GM18502 (cell line): Measurements from ENCODE around the gene TKFC.
"Not testable (repeated sequence)": the region's sequence is repeated elsewhere in the genome, so short reads cannot be mapped to it uniquely, and the experiment has no call there.

ENCODE experiments used
- ATAC-seq: cut with Tn5 transposase; IDR thresholded peaks from one replicate; pipeline ENCODE4 v1.9.1; 2021; ENCODE audit warnings: mild to moderate bottlenecking; ENCODE audit not compliant: unreplicated experiment, poor library complexity

Gene TKFC

DNA sequence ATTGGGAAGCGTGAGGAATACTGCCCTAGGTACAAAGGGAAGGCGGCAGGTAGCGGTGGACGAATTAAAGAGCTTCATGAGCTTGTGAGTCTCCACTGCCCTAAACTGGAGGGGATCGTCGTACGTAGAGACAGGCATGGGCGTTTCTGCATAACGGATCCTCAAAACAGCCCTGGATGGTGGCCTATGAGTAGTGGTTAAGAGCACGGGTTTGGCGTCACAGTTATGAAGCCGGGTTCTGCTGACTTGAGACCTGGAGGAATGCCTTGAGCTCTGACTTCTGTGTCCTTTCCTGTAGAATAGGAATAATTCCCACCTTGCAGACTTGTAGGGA, 29.5 kb downstream of the TKFC start:
- ATAC-seq = no peak

GRCh38 chr11:61364012-61364675, 31.1 kb downstream of the TKFC start:
- no peak for ATAC-seq

- ATAC-seq = no peak
These were observed 34.4 kb downstream of the TKFC start for GRCh38 chr11:61367406-61367805.

DNA sequence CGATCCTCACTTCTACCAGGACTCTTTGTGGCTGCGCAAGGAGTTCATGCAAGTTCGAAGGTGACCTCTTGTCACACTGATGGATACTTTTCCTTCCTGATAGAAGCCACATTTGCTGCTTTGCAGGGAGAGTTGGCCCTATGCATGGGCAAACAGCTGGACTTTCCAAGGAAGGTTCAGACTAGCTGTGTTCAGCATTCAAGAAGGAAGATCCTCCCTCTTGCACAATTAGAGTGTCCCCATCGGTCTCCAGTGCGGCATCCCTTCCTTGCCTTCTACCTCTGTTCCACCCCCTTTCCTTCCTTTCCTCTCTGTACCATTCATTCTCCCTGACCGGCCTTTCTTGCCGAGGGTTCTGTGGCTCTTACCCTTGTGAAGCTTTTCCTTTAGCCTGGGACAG, 35.6 kb downstream of the TKFC start:
- no peak for ATAC-seq

GRCh38 chr11:61369372-61370348, 36.6 kb downstream of the TKFC start:
- no peak for ATAC-seq

GRCh38 chr11:61370349-61371005, 37.4 kb downstream of the TKFC start:
- ATAC-seq = no peak

- no peak for ATAC-seq
These were observed 39.8 kb downstream of the TKFC start for GRCh38 chr11:61372659-61373420.

DNA sequence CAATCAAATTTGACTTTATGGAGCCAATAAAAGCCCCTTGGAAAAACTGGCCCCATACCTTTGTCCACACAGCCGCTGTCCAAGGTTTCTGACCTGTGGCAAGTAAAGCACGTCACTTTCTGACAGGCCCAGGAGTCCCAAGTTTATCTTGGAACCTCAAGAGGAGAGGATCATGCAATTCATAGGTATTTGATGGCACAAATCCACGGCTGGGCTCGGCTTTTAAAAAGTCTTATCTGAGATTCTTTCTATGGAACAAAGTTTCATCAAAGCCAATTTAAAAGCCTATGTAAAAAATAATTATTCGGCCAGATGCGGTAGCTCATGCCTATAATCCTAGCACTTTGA, 42.7 kb downstream of the TKFC start:
- no peak for ATAC-seq

DNA sequence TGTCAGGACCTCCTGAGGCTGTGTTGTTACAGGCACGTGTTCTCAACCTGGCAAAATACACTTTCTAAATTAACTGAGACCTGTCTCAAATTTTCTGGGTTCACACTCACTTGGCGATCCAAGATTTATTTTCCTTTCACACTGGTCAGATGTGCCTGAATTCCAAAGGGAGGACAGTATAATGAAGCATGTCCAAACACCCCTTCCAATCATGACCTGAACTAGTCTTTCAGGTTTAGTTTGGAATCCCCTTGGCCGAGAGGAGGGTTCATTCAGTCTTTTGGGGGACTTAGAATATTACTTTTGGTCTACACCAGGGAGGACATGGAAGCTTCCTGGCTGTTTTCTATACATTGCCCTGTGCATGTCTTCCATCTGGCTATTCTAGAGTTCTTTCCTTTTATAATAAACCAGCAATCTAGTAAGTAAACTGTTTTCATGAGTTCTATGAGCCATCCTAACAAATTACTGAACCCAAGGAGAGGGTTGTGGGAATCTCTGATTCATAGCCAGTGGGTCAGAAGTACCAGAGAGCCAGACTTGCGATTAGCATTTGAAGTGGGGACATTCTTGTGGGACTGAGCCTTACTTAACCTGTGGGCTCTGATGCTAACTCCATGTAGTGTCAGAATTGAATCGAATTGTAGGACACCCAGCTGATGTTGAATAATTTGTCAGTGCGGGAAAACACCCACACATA, 44.6 kb downstream of the TKFC start:
- ATAC-seq = no peak

- ATAC-seq = no peak
These were observed 45.8 kb downstream of the TKFC start for GRCh38 chr11:61378713-61379313.

DNA sequence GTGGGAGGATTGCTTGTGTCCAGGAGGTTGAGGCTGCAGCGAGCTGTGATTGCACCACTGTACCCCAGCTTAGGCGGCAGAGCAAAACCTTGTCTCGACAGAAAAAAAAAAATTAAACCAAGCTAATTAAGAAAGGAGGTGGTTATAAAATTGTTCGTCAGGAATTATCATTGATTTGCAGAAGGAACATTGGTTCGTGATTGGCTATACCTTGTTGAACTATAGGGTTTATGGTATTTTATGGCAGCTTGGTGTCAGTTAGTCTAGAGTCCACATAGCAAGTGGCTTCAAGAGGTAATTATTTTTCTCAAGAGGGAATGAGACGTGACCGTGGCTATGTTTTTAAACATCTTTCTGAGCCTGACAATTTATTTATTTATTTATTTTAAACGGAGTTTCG, 47.9 kb downstream of the TKFC start:
- ATAC-seq = no peak

- not testable (repeated sequence) for ATAC-seq
These were observed 50.8 kb downstream of the TKFC start for GRCh38 chr11:61383859-61384258.

DNA sequence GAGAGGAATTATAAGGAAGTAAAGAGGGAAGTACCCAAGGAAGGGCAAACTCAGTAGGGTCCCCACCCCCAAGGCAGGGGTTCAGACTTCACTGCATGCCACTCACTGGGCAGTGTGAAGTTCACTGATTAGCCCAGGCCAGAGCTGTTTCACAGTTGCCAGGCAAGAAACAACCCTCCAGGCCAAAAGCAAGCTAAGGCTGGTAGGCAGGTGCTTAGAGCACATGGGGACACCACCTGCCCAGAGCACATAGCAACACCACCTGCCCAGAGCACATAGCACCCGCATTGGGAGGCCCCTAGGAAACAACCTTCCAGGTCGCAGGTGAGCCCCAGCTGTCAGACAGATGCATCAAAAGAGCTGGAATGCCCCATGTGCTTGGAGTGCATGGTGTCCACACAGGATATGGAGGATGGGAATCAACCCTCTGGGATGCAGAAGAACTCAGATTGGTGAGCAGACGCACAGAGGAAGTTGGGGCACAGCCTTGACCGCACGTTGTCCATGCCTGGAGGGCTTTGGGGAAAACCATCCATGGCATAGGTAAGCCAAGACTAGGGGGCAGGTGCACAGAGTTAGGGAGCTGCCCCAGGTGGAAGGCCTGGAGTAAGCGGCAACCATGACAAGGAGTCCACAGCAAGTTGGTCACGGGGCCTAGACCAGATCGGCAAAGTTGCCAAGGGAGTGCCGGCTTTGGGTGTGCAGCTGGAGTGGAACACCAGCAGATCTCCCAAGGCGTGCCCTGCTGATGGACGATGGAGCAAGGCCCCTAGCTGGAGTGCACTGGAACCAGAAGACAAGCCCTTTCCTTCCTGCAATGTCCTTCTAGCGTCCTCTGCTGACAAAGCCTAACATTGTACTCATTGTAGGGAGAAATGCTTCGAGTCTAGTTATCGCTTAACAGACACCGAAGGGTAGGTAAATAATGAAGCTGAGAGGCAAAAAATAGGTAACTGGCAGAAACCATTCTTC, 51.5 kb downstream of the TKFC start:
- no peak for ATAC-seq

- no peak for ATAC-seq
These were observed 57.1 kb downstream of the TKFC start for GRCh38 chr11:61390161-61390560.

- ATAC-seq = peak; percentile 16
These were observed 60.1 kb downstream of the TKFC start for GRCh38 chr11:61392981-61393595.
